Kidney tubule cell (primary cell): Measurements from ENCODE around the gene ZEB1.
A peak's percentile ranks its signal among the peaks of the same experiment; 100 is the strongest.
"Not testable (repeated sequence)": the region's sequence is repeated elsewhere in the genome, so short reads cannot be mapped to it uniquely, and the experiment has no call there.

Source experiments
- DNase-seq: peaks from one replicate; pipeline ENCODE4 v3.0.0-alpha.2; 2018; ENCODE audit warnings: low spot score

Gene ZEB1

DNA sequence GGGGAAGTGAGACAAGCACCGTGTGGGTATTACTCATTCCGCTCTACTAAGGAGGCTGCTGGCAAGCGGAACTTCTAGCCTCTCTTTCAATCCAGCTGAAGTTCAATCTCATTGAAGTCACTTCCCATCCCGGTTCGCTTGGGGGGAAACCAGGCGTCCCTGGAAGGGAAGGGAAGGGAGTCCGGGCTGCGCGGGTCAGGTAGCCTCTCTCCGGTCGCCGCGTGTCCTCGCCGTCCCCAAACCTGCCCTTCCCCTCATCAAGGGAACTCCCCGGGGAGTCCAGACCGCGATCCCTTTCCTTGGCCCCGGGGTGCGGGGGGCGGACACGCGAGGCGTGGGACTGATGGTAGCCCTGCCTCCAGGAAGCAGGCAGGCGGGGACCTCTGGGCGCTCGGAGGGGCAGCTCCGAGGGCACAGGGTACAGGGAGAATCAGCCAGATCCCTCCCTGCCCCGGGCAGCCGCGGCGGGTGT is 598 bp upstream of the ZEB1 start:
- no peak for DNase-seq

DNA sequence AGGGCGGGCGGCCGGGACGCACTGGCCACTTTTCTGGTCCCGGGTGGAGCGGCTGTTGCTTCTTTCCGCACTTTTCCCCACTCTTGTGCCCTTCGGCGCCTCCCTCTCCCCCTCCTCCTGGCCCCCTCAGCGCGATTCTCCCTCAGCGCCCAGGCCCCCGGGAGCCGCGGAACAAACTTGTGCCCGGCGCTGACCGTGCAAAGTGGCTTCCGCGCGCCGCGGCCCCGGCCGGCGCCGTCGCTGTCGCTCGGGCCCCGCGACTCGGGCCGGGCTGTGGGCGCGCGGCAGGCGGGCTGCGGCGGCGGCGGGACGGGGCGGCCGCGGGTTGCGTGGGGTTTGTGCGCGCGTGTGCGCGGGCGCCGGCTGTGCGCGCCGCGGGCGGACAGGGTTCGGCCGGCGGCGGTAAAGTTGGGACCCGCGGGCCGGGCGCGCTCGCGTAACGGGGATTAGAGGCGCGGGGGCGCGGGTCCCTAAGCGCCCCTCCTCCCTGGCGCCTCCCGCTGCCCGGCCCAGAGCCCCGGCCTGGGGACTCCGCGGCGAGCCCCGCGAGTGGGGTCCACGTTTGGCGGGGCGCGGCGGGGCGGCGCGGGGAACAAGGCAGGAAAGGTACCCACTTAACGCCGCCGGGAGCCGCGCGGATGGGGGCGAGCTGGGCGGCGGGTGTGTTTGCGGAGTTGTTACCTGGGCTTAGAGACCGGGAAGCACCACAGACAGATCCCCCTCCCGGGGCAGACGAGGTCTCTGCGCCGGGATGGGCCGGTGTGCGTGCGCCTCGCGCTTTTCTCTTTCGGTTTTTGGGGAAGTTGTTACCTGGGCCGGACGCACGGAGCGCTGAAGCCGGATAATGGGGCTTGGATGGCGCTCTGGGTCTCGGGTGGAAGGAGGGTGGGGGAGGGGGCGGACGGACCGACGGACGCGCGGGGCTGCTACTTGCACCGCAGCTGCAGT is 860 bp downstream of the ZEB1 start:
- peak; percentile 54 for DNase-seq

DNA sequence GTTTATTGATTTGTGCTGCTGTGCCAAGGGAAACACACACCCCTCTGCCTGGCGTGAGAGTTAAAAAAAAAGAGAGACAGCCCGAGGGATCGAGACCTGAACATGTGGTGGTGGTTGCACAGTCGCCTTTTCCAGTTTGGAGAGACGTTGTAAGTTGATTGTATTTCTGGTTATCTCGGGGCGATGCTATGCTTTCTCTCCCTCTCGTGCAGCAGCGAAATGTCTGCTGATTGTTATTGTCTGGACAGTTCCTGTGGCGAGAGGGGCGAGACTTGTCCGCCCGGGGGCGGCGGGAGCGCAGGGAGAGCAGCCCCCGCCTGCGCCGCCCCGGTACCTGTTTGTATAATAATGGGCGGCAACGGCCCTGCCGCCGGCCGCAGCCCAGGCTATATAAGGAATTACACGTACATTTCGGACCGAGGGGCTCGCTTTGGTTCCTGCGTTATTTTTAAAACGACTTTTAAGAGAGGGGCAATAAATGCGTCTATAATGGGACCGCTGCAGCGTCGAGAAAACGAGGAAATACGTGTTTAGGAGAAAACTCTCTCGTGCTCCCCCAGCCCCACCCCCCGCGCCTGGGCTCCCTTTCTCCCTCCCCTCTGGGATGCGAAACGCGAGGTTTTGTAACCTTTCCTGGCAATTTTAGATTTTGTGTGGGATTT is 1.7 kb downstream of the ZEB1 start:
- peak; percentile 44 for DNase-seq

DNA sequence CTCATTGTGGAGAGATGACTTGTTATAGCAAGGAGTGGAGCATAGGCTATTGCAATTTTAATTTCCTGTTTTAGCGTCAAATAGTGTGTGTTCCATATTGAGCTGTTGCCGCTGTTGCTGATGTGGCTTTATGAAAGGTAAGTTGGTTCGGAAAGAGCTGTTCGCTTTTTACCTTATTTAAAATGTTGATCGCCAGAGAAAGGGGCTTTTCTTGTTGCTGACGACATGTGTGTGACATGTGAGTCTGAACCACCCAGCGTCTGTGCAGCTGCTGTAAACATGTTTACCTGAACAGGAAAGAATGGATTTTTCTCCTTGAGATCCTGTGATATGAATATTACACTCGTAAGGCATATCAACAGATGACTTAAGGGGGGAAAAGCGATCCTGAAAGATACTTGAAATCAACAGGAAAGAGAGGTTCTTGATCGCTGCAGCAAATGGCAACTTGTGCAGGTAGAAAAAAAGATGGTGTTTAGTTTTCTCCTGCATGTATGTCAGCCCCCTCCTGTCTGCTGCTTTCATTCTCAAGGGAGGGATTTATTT is 2.5 kb downstream of the ZEB1 start:
- no peak for DNase-seq

DNA sequence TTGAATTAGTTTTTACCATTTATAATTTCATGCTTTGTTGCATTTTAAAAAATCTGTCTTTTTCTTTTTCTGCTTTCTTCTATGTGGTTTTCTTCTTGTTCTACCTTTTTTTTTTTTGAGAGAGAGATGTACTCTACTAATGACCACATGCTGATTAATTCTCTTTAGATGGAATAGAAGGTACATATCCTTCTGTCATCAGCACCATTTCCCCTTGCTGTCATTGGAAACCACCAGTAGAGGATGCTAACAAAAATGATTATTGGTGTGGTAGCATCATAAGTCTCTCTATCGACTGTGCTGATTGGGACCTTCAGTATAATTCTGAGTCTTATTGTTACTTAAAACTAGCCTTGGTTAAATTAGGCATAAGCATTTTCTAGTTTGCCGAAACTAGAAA is 3.6 kb downstream of the ZEB1 start:
- DNase-seq: no peak

DNA sequence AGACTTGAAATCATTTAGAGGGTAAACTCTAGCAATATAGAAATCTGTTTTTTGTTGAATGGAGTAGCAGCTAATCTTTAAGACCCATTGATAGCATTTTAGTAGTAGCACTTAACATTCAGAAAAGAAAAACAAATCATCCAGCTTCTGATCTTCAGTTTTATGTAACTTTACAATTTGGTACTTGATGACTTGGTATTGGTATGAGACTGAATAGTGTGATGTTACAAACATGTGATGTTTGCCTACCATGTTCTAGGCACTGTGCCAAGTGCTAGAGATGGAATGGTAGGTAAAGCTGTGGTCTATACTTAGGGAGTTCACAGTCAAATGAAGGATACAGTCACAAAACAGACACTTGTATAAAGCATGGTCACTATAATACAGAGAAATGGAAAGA is 21.3 kb downstream of the ZEB1 start:
- peak; percentile 45 for DNase-seq

DNA sequence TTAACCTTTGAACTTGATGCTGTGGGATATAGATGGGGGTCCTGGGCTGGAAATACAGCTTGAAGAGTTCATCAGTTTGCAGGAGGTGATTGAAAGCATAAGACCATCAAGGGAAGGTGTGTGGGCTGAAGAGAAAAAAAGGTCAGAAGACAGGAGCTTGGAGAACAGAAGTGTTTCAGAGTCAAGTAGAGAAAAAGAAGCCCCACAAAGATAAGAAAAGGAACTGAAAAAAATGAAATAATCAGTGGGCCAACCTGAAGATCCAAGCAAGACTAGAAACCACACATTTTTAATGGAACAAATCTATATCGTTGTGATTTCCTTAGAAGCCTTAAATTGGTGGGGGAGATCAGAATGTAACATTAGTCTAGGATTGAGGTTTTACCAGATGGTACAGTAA is 22.5 kb downstream of the ZEB1 start:
- no peak for DNase-seq

DNA sequence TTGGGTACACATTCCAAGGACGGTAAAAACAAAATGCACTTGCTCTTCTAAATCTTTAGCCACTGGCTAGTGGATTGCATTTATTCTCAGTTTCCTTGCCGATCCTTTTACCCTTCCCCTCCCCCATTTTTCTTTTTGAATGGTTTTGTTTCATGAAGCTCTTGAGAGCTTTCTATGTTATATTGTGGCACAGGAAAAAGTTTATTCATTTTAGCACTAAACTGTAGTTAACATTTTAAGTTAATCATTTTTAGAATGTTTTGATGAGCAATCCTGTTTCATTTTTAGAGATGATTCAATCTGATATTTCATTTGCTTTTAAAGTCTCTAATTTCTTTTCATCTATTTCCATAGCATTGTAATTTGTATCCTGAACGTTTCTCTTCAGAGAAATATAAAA is 24.0 kb downstream of the ZEB1 start:
- peak; percentile 10 for DNase-seq

DNA sequence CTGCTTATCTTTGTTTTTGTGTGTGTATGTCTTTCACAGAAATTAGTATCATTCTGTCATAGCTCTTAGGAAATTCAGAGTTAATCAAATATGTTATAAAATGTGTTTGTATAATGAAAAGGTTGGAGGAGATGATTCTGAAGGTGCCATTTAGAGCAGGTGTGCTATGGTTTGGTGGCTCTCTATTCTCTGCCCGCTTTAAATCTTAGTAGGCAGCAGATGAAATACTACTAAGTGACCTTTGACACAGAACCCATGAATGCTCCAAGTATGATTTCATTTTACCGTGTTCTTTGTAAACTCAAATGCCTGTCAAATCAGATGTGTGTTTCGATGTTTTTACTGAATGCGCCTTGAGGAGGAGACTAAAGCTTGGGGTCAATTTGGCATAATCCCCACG is 24.5 kb downstream of the ZEB1 start:
- no peak for DNase-seq

DNA sequence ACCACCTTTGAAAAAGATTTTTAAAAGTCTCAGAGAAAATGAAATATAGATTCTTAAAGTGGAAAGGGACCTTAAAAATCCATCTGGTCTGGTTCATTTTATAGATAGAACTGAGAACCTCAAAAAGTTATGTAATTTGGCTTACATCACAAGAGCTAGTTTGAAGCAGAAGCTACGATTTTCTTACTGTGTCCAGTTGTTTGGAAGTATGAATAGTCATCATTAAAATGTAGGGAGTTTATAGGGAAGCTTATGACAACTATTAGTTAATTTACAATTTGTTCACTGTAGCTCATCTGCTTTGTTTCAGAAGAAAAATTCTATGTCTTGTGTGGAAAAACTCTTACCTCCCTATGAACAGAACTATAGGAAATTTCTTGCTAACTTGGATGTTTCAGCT is 26.9 kb downstream of the ZEB1 start:
- no peak for DNase-seq

DNA sequence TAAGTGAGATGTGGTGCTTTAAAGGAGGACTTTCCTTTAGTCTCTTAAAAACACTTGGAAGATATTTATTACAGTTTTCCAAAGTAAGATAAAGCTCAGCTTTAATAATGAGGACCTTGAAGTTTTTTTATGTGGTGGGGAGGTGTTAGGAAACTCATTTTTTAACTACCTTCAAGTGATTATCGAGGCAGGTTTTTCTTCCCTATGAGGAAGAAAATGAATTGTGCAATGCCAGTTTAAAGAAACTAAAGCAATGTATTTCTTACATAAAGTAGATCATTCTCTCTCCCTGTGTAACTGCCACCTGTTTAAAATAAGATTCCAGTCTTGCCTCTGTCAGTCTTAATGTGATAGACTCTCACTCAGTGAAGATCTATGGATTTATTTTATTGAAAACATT is 27.9 kb downstream of the ZEB1 start:
- DNase-seq: no peak

DNA sequence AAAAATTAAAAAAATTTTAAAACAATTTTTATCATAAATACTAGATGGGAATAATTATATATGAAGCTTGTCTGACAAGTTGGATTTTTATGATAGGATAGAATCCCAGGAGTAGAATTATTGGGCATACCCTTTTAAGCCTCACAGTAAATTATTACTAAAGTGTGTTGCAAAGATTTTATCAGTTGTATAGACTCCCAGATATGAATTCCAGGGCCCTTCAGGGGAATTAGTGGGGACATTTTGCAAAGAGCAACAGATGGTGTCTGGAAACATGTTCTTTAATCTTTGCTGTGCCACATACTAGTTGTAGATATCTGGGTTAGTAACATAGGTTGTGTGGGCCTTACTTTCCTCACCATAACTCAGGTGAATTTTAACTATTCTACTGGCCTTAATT is 28.7 kb downstream of the ZEB1 start:
- no peak for DNase-seq

DNA sequence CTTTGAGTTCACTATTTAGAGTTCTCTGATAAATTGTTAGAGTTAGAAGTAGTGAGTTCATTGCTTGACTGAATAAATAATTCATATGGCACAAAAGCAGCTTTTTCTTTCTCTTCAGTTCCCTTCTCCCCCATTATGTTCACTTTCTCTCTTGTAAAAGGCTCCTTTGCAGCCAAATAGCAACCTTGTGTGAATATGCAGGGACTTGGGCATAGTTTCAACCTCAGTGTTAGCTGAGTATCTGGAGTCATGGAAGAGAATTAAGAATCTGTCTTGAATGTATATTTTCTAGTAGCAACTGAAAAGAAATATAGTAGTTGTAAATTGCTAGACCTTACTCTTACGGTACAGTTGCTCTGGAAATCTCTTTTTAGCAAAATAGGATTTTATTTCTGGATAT is 31.9 kb downstream of the ZEB1 start:
- DNase-seq: no peak

DNA sequence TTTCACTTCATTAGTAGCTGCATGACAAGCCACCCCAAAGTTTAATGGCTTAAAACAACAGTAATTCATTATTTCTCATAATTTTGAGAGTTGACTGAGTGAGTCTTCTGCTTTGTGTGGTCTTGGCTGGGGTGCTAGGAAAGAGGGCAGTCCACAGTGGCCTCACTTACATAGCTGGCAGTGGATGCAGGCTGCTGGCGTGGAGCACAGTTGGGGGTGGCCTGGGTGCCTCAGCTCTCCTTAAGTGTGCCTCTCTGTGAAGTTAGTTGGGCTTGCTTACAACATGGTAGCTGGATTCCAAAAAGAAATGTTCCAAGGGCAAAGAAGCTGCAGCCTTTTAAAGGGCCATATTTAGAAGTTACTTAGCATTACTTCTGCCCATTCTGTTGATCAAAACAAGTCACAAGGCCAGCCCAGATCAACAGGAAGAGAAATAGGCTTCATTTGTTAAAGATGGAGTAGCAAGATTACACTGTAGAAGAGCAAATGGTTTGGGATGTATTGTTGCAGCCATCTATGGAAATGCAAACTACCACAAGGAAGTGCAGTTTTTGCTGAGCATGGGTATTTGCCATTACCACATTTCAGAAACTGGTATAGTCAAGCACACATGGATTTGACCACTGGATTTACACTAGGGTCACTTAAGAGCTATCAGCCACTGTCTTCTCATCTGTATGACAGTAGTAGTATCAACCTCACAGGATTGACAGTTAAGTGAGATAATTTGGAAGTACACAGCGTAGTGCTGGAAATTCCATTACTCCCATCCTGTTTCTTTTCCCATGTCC is 33.6 kb downstream of the ZEB1 start:
- no peak for DNase-seq

DNA sequence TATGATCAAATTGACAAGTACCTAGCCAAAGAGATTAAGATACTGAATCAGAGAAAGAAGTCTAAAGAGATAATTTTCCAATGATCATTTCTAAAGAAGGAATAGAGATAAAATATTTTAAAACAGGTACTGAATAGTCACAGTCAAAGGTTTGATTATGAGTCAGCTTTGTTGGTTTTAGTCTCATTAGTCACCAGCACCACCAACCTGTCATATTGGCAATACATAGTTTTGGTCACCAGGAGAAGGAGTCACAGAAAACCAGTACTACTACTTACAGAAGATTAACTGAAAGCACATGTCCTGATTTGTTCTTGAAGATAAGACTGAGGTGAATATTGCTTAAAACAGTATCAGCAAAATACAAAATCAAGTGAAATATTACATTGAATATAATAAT is 34.6 kb downstream of the ZEB1 start:
- DNase-seq: peak; percentile 83

DNA sequence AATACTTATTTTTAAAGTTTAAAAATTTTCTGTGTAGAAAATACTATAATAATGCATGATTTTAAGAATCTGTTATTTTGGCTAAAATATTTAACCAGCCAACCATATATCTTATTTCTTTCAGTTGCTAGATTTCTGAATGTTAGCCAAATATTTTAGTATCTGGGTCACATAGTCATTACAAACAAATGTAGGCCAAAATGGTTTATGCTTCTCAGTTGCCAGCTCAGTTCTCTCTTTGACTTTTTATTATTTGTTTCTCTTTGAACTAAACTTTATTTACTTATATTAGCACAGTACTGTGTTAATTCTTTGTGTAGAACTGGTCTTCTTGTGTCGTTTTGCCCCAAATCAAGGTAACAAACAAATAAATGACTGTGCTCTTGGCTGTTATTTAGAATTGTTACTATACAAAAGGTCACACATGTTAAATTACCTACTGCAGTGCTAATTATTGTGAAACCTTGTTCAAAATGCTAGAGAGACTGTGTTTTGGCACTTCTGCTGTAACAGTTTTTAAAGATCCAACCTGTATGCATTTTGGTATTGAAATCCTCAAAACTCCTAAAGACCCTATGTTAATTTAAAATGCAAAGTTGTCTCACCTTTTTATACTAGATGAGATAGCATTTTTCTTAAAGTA is 39.8 kb downstream of the ZEB1 start:
- no peak for DNase-seq

DNA sequence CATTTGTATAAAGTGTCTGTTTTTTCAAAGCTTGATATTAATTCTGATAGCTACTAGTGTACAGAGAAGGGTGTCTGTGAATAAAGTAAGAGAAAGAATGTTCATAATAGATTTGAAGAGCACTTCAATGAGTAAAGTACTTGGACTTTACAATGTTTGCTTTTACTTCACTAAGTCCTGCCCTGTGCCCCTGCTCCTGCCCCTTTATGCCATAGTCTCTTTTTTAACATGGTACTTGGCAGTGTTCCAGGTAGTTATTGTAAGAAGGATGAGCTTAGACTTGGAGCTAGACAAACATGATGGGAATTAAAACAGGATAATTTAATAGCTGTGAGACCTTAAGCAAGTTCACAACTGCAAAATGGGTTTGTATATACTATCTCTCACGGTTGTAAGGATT is 41.0 kb downstream of the ZEB1 start:
- no peak for DNase-seq

DNA sequence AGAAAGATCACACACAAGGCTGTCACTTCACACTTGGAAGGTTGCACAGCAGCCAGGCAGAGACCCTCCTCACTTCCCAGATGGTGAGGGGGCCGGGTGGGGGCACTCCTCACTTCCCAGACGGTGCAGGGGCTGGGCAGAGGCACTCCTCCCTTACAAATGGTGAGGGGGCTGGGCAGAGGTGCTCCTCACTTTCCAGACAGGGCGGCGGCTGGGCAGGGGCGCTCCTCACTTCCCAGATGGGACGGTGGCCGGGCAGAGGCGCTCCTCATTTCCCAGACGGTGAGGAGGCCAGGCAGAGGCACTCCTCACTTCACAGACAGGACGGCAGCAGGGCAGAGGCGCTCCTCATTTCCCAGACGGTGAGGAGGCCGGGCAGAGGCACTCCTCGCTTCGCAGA is 42.5 kb downstream of the ZEB1 start:
- not testable (repeated sequence) for DNase-seq

DNA sequence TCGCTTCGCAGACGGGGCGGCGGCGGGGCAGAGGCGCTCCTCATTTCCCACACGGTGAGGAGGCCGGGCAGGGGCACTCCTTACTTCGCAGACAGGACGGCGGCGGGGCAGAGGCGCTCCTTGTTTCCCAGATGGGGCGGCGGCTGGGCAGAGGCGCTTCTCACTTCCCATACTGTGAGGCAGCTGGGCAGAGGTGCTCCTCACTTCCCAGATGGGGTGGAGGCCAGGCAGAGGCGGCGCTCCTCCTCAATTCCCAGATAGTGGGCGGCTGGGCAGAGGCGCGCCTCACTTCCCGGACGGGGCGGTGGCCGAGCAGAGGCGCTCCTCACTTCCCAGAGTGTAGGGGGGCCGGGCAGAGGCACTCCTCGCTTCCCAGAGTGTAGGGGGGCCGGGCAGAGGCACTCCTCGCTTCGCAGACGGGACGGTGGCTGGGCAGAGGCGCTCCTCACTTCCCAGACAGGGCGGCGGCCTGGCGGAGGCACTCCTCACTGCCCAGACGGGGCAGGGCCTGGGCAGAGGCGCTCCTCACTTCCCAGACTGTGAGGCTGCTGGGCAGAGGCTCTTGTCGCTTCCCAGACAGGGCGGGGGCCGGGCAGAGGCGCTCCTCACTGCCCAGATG is 43.1 kb downstream of the ZEB1 start:
- no peak for DNase-seq

DNA sequence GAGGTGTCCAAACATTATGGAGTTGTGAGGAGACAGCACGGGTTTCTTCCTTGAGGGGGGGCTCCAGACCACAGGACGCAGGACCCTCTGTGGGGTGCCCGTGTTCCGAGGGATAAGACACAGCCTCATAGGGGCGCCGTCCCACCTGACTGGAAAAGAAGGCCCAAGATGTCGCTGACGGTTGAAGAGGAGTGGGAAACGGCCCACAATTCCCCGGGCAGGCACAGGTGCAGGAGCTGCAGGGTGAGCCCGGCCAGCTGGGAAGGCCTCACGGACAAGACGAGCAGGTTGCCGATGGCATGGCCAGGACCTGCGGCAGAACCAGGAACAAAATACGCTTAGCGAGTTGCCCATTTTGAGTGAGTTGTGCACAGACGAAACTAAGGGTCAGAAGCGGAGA is 44.7 kb downstream of the ZEB1 start:
- DNase-seq: not testable (repeated sequence)

DNA sequence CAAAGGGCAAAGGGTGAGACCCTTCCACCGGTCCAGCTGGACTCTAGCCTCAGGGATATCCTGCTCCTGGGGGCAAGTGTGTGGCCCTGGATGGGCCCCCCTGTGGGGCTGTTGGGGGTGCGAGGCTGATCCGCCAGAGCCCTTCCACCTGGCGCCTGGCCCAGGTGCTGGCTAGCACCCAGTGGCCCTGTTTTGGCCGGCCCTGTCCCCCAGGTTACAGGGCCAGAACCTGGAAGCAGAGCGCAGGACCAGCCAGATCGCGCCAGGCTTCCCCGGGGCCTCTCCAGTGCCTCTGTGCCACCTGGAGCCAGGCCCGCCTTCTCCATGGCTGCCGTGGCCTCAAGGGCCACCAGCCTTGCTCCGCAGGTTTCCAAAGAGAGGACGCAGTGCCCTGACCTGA is 45.2 kb downstream of the ZEB1 start:
- not testable (repeated sequence) for DNase-seq
